NB4 (cell line): ENCODE results near the gene PTPRG.

Experiments used
- DNase-seq: peaks from one replicate; pipeline ENCODE4 v3.0.0; 2010; ENCODE audit warnings: low read depth
- H3K4me3 ChIP-seq: one replicate; pipeline ENCODE4 v1.5.1; 2011; ENCODE audit warnings: mild to moderate bottlenecking, low read depth, low read length, moderate library complexity
- CTCF ChIP-seq: IDR thresholded peaks from one replicate; pipeline ENCODE4 v1.5.1; 2012; ENCODE audit warnings: low read depth, low read length
- MAX ChIP-seq: IDR thresholded peaks from 2 replicates; pipeline ENCODE4 v1.6.1; 2011; ENCODE audit warnings: low read depth, low read length
- MYC ChIP-seq: IDR thresholded peaks from 2 replicates; pipeline ENCODE4 v1.6.1; 2011; ENCODE audit warnings: low read depth, low read length
- POLR2A ChIP-seq: IDR thresholded peaks from 2 replicates; pipeline ENCODE4 v1.6.1; 2011; ENCODE audit warnings: mild to moderate bottlenecking; ENCODE audit not compliant: insufficient read length; ENCODE audit errors: extremely low read depth

PTPRG gene

GRCh38 chr3:62249484-62249776 lies 688.1 kb downstream of the PTPRG start:
- TF ChIP-seq MAX (no peak), POLR2A (no peak), CTCF (no peak), MYC (no peak)
- H3K4me3 ChIP-seq: no peak overlapping the region
- no peak for DNase-seq

GRCh38 chr3:62249855-62250543 lies 688.6 kb downstream of the PTPRG start:
- DNase-seq: no peak
- TF ChIP-seq MYC (no peak), MAX (no peak), CTCF (no peak), POLR2A (no peak)
- H3K4me3 ChIP-seq: no peak overlapping the region

GRCh38 chr3:62252438-62253157 lies 691.2 kb downstream of the PTPRG start:
- no peak for DNase-seq
- no peak overlapping the region for H3K4me3 ChIP-seq
- TF ChIP-seq POLR2A (no peak), MYC (no peak), MAX (no peak), CTCF (no peak)

- no peak overlapping the region for H3K4me3 ChIP-seq
- DNase-seq: no peak
- TF ChIP-seq MYC: no peak
- no peak for TF ChIP-seq POLR2A
- TF ChIP-seq CTCF: no peak
- TF ChIP-seq MAX: no peak
Observed at GRCh38 chr3:62253971-62254370, 692.6 kb downstream of the PTPRG start.

- no peak for TF ChIP-seq MYC
- TF ChIP-seq POLR2A: no peak
- TF ChIP-seq CTCF: no peak
- TF ChIP-seq MAX: no peak
- DNase-seq: no peak
- no peak overlapping the region for H3K4me3 ChIP-seq
Observed at GRCh38 chr3:62255758-62256157, 694.4 kb downstream of the PTPRG start.
